Stimulated activated naive CD8-positive, alpha-beta T cell treated with anti-CD3 and anti-CD28 coated beads, Interleukin-15, Interleukin-2, amounts not matched to agents 100 ng/mL and 50 ng/mL, for 24 hours (primary cell): ENCODE results near the gene PITX1.

ENCODE experiments used
- H3K27ac Mint-ChIP-seq: one replicate; pipeline ENCODE4 v1.8.0; 2021; ENCODE audit warnings: mild to moderate bottlenecking, mixed read lengths
- H3K27me3 Mint-ChIP-seq: one replicate; pipeline ENCODE4 v1.8.0; 2021; ENCODE audit warnings: mixed read lengths
- H3K36me3 Mint-ChIP-seq: one replicate; pipeline ENCODE4 v1.8.0; 2021; ENCODE audit warnings: low read depth, mixed read lengths
- H3K4me1 Mint-ChIP-seq: one replicate; pipeline ENCODE4 v1.8.0; 2021; ENCODE audit warnings: low read depth, mixed read lengths
- H3K4me3 Mint-ChIP-seq: one replicate; pipeline ENCODE4 v1.8.0; 2021; ENCODE audit warnings: mild to moderate bottlenecking, mixed read lengths
- H3K9me3 Mint-ChIP-seq: one replicate; pipeline ENCODE4 v1.8.0; 2021; ENCODE audit warnings: mixed read lengths

Gene PITX1

DNA sequence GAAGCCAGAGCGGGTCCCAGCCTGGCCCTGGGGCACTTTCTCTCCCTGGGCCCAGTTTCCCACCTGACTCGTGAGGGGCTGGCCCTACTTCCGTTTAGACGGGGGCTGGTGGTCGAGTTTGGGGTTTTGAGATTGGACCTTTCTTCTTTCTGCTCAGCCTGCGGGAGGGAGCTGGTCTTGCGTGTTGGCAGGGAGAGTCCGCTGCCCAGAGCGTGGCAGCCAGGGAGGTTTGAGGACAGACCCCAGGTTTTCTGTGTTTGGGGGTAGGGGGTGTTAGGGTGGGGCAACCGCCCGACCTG, 6.0 kb upstream of the PITX1 start:
- H3K36me3 Mint-ChIP-seq, result no peaks in the 10 kb centered on the region
- peaks cover 79% of the 10 kb centered on the region for H3K27me3 Mint-ChIP-seq
- H3K4me3 Mint-ChIP-seq, result no peak overlapping the region
- no peak overlapping the region for H3K27ac Mint-ChIP-seq
- H3K9me3 Mint-ChIP-seq, result no peaks in the 10 kb centered on the region
- H3K4me1 Mint-ChIP-seq, result peaks cover 12% of the 10 kb centered on the region

DNA sequence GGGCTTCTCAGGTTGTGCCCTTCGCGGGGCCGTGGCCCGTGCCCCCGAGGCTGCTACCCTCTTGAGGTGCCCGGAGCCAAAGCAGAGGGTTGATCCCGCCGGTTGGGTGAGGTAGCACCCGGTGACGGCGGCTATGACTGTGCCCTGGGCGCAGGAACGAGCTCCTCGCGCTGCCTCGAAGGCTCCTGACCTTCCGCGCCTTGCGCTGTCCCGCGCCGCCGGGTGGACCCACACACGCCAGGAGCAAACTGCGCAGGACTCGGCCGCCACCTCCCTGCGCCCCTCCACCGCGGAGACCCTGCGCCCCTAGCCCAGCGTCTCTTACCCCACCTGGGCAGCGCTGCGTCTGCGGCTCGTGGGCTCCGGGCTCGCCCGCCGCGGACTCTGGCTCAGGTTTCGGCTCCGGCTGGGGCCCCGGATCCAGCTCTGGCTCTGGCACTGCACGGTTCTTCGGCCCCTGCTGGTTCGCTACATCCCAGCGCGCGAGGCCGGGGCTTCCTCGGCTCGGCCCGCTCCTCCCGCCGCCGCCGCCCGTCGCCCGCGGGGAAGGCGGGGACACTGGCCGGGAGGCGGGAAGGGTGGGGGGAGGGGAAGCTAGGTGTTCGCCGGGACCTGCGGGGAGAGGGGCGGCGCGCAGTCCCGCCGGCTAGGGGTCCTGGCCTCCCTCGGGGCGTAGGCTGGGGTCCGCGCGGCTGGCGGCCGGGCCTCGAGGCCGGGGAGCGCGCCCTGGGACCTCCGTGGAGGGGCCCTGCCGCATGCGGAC, 5.4 kb upstream of the PITX1 start:
- Mint-ChIP-seq H3K36me3 (no peaks in the 10 kb centered on the region), H3K4me1 (peaks cover 13% of the 10 kb centered on the region), H3K27ac (no peak overlapping the region), H3K27me3 (peaks cover 85% of the 10 kb centered on the region), H3K4me3 (no peak overlapping the region), H3K9me3 (no peaks in the 10 kb centered on the region)

DNA sequence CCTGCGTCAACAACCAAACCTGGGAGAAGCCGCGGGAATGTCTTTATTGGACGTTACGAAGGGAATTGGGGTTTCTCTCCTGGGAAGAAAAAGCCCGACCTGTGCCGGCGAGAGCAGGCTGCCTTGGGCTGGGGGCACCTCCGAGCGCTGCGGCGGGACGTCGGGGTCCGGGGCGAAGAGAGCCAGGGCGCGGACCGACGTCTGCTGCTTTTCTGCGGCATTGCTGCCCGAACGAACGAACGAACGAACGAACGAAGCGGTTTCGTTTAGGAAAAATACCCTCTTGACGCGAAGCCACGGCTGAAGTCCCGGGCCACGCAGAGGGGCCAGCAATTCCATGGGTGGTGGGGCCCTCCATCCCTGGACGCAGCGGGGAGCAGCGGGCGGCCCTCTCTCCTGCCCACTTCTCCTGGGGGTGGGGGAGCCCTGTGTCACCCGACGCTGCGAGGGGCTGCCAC, 4.8 kb upstream of the PITX1 start:
- H3K36me3 Mint-ChIP-seq, result no peaks in the 10 kb centered on the region
- no peak overlapping the region for H3K27ac Mint-ChIP-seq
- no peak overlapping the region for H3K4me3 Mint-ChIP-seq
- no peaks in the 10 kb centered on the region for H3K9me3 Mint-ChIP-seq
- peaks cover 81% of the 10 kb centered on the region for H3K27me3 Mint-ChIP-seq
- peaks cover 15% of the 10 kb centered on the region for H3K4me1 Mint-ChIP-seq

DNA sequence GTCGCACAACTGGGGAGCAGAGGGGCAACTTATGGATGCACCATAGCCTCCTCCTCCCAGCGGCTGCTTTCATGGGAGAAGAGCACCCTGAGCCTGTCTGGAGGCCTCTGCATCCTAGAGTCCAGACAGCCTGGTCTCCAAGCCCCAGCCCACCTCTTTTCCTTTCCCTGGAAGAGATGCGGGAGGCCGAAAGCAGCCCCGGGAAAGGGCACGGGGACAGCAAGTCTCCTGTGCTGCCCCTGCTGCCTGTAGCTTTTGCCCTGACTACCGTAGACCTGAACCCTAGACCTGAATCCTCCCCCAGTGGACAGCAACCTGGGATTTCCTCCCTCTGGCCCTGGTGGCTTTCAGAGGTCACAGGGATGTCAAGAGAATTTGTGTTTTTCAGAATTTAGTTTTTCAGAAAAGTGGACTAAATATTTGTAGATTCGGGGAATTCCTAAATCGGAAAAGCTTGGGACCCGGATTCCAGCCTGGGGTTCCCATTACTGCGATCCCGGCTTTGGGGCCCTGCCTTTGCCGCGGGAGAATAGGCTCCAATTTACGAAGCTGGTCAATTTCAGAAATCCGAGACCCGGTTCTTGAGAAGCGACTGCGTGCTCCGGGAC, 4.3 kb upstream of the PITX1 start:
- Mint-ChIP-seq H3K36me3 (no peaks in the 10 kb centered on the region), H3K4me1 (peaks cover 17% of the 10 kb centered on the region), H3K27me3 (peaks cover 77% of the 10 kb centered on the region), H3K27ac (no peak overlapping the region), H3K4me3 (no peak overlapping the region), H3K9me3 (no peaks in the 10 kb centered on the region)

DNA sequence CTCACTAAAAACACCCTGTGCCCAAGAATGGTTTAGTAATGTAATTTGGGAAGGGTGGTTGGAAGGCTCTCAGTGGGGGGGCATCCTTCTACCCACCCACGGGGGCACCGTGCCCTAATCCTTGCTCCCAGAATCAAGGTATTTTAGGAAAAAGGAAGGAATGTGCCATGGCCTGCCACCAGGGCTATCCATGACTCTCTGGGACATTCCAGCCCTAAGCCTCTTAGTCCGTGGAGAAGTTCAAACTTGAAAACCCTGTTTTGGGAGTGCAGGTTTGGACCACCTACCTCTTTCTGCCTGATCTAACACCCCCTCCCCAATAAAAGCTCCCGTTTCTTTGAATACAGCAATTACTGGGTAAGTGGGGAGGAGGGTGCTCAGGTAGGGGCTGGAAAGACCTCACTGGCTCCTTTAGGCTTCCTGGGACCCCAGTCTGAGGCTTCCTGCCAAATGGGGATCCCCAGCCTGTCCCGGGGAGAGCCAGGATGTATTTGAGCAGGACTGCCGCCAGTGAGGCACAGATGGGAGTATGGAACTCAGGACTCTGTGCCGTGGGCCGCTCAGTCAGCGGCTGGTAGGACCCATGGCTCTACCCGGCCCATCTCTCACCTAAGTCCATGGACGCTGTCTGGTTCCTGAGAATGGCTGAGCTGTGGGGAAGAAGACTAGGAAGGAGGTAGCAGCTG, 3.6 kb upstream of the PITX1 start:
- Mint-ChIP-seq H3K27me3 (peaks cover 76% of the 10 kb centered on the region), H3K4me1 (peaks cover 21% of the 10 kb centered on the region), H3K4me3 (no peak overlapping the region), H3K27ac (no peak overlapping the region), H3K9me3 (no peaks in the 10 kb centered on the region), H3K36me3 (no peaks in the 10 kb centered on the region)

DNA sequence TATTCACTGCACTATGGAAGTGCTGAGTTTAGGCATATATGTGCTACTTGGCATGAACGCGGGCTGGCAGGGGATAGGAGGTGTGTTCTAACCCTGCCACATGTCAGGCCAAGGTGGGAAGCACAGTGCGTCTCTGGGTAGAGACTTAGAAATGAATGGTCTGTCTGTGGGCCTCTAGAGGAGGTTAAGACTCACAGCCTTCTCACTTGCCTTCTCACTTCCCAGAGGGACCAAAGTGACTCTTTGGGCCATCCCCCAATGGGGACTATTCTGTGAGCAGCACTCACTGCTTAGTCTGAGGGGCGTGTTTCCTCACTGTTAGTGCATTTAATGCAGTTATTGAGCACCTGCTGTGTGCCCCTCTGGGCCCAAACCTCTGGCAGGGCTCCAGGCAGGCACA, 2.4 kb upstream of the PITX1 start:
- no peak overlapping the region for H3K27ac Mint-ChIP-seq
- no peaks in the 10 kb centered on the region for H3K9me3 Mint-ChIP-seq
- H3K4me3 Mint-ChIP-seq, result no peak overlapping the region
- H3K4me1 Mint-ChIP-seq, result peaks cover 30% of the 10 kb centered on the region
- peaks cover 75% of the 10 kb centered on the region for H3K27me3 Mint-ChIP-seq
- no peaks in the 10 kb centered on the region for H3K36me3 Mint-ChIP-seq

DNA sequence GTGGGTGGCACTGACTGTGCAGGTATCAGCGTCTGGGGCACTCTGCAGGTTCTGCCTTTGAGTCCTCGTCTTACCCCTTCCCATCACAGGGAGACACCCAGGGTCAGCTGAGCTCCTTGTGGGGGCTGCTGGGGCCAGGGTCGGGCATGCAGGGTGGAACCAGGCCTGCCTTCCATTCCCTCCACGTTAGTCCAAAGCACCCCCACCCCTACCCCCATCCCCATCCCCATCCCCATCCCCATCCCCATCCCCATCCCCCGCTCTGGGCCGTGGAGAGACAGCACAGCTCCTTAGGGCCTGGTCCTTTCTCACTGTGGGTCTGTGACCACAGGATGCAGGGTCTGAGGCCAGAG, 1.6 kb upstream of the PITX1 start:
- Mint-ChIP-seq H3K27ac (no peak overlapping the region), H3K27me3 (peaks cover 76% of the 10 kb centered on the region), H3K4me1 (peaks cover 36% of the 10 kb centered on the region), H3K36me3 (no peaks in the 10 kb centered on the region), H3K9me3 (no peaks in the 10 kb centered on the region), H3K4me3 (no peak overlapping the region)

DNA sequence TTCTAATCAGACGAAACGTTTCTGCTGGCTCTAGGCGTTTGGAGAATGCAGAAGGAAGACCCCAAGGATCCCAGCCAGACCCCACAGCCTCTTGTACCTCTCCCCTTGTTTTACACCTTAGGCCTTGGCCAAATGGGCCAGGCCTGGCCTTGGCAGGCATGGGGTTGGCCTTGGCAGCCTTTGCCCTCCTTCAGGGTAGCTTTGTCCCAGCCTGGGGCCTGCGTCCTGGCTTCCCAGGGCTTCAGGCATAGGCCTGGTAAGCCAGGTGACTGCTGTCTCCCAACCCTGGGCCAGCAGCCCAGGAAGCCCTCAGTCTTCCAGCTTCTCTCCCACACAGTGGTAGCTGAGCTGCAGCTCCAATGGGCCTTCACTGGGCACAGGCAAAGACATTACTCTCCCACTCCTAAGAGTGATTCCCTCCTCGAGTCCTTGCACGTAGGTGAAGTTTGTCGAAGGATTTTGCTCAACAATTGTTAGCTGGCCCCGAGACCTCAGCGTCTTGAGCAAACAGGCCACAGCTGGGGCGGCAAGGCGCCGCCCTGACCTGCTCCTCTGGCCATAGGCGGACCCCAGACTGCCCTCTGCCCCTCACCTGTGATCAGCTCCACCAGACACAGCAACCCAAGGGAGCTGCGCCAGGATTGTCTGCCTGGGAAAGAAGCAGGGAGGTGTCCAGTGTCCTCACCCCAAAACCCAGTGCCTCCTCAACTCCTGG, 1.1 kb upstream of the PITX1 start:
- Mint-ChIP-seq H3K27me3 (peaks cover 76% of the 10 kb centered on the region), H3K27ac (no peak overlapping the region), H3K9me3 (no peaks in the 10 kb centered on the region), H3K4me3 (peak overlapping the region; percentile 77), H3K36me3 (no peaks in the 10 kb centered on the region), H3K4me1 (peaks cover 33% of the 10 kb centered on the region)

DNA sequence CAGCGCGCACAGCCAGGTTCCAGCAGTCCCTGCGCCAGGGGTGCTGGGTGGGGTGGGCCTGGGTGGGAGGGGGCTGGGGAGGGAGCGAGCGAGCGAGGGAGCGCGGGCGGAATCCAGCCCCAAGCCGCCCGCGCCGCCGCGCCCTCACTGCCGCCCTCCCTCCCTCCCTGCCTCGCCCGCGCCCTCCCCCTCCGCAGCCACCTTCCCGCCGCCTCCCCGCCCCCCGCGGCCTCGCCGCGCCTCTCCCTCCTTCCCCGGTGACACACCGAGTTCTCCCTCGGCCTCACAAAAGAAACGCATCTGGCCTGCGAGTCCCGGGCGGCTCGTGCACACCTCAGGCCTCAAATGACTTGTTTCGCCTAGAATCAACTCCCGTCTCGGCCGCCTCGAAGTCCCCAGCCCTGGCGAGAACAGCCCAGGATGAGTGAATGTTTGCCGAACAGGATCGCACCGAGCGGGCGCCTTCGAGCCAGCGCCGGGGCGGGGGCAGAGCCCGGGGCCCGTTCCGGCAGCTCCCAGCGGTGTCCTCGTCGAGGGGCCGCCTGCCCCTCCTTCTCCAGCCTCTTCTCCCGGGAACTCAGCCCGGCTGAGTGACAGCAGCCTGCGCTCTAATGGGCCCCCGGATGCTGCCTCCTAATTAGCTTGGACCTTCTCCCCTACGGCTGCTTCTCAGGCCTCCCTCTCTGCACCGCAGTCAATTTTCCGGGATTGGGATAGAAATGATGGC, 371 bp upstream of the PITX1 start:
- Mint-ChIP-seq H3K27ac (no peak overlapping the region), H3K9me3 (no peaks in the 10 kb centered on the region), H3K27me3 (peaks cover 82% of the 10 kb centered on the region), H3K4me1 (peaks cover 35% of the 10 kb centered on the region), H3K4me3 (peak overlapping the region; percentile 77), H3K36me3 (peaks cover 4% of the 10 kb centered on the region)

DNA sequence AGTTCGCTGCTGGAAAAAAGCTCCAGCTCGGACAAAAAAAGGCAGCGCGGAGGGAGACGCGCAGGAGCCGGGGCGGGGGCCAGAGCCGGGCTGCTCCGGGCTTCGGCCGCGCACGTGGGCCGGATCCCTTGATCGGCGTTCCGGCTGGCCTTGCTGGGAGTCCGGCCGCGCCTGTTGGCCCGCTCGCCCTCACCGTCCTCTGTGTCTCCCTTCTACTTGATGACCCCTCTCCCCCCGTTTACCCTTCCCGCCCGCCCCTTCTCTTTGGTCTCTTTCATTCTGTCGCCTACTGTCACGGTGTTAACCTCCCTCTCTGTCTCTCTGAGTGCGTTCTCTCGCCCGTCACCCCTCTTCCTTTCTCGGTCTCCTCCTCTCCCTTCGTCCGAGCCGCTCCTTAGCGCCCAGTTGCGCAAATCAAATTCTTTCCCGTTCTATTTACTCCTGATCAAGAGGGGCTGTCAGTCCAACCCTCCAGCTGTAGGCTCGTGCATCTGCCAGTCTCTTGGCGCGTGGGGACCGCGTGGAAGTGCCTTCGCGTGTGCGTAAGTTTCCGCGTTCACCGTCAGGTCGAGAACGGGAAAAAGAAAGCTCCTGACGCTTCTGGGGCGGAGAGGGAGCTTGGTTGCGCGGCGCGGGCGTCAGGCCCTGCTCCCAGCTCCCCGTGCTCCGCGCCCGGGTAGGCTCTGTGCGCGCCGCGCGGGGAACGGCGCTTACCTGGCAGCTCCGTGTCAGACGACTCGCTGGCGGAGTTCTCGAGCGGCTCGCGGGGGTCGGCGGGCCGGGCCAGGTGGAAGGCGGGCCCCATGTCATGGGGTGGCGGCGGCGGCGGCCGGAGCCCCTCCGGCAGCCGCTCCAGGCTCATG, 798 bp downstream of the PITX1 start:
- peak overlapping the region; percentile 26 for H3K27ac Mint-ChIP-seq
- H3K36me3 Mint-ChIP-seq, result peaks cover 6% of the 10 kb centered on the region
- H3K27me3 Mint-ChIP-seq, result peaks cover 85% of the 10 kb centered on the region
- peaks cover 35% of the 10 kb centered on the region for H3K4me1 Mint-ChIP-seq
- H3K9me3 Mint-ChIP-seq, result no peaks in the 10 kb centered on the region
- H3K4me3 Mint-ChIP-seq, result peak overlapping the region; percentile 81

DNA sequence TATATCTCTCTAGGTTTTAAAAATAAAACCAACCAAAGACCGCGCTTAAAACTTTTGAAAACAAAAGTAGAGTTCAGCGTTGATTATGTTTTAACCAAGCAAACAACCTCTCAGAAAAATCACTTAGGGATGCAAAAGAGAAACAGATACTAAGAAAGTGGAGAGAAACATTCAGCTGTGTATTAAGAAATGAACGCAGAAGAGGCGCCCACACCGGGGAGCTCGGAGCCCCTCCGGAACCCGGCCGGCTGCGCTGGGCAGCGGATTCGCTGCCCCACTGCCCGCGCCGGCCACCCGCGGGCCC, 1.4 kb downstream of the PITX1 start:
- Mint-ChIP-seq H3K4me1 (peaks cover 35% of the 10 kb centered on the region), H3K9me3 (no peaks in the 10 kb centered on the region), H3K36me3 (peaks cover 6% of the 10 kb centered on the region), H3K4me3 (peak overlapping the region; percentile 75), H3K27me3 (peaks cover 82% of the 10 kb centered on the region), H3K27ac (no peak overlapping the region)

DNA sequence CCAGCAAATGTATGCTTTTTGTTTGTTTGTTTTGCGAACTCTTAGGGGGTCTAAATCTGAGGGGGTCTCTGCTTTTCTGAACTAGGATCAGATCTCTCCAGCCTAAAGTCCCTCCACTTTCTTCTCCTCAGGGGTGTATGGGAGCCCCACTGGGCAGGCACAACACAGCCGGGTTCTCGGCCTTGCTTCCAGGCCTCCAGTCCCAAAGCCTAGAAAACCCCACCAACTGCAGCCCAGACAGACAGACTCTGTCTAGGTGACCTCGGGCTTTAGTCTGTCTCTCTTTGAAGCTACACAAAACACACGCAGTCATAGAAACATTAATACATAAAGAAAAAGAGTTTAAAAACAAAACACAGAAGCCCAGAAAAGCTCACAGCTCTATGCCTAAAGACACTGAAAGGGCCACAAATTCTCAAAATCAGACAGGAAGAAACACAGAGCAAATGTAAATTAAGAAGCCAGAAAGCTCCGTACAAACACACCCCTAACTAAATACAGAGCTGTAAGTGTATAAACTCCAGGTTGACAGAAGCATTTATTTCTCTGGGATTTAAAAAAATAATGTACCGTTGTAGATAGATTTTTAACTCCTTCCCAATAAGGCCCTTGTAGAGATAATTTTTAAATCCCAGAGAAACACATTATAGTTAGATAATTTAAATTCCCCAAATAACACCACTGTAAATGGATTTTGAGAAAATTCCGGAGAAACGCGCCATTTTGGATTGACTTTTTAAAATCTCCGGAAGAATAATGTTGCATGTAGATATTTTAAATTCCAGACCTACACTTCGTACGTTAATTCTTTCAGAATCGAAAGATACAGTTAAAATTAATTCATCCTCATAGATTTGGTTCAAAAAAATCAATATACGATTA, 2.0 kb downstream of the PITX1 start:
- Mint-ChIP-seq H3K9me3 (no peaks in the 10 kb centered on the region), H3K27me3 (peaks cover 82% of the 10 kb centered on the region), H3K36me3 (peaks cover 6% of the 10 kb centered on the region), H3K27ac (no peak overlapping the region), H3K4me1 (peaks cover 35% of the 10 kb centered on the region), H3K4me3 (peak overlapping the region; percentile 75)
